HPDE6-E6E7 (cell line): ENCODE results near the gene P2RY6.

Experiments
- DNase-seq: peaks from one replicate; pipeline ENCODE4 v3.0.0; 2011; ENCODE audit warnings: missing footprints; ENCODE audit errors: extremely low spot score

The P2RY6 gene

DNA sequence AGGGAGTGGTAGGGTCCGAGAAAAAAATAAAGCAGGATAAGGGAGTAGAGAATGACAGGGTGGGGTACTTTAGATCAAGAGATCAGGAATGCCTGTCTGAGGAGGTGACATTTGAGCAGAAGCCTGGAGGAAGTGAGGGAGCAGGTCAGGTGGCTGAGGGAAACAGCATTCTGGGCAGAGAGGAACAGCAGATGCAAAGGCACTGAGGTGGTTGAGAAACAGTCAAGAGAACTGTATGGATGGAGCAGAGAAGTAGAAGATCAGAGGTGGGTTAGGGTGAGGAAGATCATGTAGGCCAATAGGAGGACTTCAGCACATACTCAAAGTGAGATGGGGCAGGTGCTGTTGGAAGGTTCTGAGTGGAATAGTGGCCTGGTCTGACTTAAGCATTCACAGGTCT, 44.3 kb downstream of the P2RY6 start:
- DNase-seq, result no peak

DNA sequence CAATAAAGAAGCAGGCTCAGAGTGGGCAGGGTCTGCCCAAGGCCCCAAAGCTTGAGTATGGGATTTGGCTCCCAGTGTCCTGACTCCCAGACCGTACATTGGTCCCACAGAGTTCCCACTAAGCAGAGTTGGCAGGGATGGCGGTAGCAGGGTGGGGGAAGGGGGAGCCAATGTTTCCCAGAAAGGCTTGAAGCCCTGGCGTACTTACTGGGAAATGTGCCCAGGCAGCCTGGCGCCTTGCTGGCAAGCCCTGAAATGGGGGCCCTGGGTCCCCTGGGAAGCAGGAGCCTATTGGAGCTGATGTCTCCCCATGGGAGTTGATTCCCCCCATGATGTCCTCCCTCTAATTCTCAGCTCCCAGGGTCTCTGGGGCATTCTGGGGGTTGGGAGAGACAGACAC, 45.2 kb downstream of the P2RY6 start:
- DNase-seq, result no peak

GRCh38 chr11:73317803-73318202, 45.7 kb downstream of the P2RY6 start:
- no peak for DNase-seq

- DNase-seq, result no peak
Measured at GRCh38 chr11:73318501-73319011, 46.4 kb downstream of the P2RY6 start.

DNA sequence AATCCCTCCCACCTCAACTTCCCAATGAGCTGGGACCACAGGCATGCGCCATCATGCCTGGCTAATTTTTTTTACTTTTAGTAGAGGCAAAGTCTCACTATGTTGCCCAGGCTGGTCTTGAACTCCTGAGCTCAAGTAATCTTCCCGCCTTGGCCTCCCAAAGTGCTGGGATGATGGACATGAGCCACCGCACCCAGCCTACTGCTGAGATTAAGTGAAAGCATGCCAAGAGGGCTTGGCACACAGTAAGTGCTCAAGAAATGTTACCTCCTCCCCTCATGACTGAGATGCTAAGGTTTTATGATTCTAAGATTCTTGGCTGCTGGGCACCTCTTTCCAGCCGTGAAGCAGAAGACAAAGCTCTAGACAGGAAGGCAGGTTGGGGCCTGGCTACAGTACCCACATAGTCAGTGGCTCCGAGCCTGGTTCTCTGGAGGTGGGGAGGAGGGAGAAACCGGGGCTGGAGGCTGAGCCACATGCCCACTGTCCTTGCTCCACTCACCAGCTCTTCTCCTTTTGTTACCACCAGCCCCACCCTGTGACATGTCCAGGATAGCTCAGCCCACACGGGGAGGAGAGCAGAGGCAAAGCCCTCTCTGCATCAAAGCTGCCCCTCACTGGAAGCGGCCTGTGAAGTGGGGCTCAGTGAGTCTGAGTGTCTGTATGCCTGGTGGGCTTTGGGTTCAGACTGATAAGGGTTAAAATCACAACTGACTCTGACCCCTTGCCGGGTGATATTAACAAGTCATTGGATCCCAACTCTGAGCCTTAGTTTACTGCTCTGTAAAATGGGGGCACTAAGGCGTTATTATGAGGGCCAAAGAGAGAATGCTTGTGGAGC, 48.8 kb downstream of the P2RY6 start:
- DNase-seq, result no peak

GRCh38 chr11:73321604-73322381, 49.7 kb downstream of the P2RY6 start:
- no peak for DNase-seq

DNA sequence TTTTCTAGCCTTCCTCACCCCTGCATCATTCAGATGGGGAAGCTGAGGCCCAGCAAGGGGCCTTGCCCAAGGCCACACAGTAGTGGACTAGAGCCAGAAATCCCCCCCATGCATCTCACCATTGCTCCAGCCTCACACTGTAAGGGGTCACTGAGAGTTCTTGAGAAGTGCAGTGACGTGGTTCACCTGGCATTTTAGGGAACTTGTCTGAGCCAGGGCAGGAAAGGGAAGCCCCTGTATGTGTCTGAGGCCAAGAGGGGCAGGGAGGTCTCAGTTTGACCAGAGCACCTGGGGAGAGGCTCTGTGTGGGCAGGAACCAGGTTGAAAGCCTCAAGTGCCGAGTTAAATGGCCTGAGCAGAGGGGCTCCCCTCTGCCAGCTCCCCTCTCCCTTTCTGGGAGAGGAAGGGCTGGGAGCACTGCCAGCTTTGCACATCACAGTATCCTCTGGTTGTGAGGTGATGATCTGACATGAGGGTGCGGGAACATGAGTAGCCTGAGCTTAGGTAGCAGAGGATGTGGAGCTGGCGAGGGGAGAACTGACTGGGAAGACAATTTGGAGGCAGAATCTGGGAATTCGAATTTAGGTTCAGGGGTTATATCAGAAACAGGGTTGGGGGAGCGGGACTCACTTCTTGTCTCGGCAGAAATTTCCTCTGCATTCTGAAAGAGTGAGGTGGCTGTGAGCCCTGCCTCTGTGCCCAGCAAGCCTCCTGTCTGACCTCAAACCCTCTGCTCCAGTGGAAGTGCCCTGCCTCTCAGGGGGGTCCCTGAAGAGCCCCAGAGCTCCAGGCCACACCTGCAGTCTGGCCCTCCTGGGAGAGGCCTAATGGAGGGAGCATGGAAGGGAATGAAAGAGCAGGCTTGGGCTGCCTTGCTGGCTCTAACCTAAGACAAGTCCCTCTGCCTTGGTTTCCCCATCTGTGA, 50.5 kb downstream of the P2RY6 start:
- no peak for DNase-seq

- DNase-seq, result no peak
Measured at GRCh38 chr11:73323464-73323863, 51.3 kb downstream of the P2RY6 start.

DNA sequence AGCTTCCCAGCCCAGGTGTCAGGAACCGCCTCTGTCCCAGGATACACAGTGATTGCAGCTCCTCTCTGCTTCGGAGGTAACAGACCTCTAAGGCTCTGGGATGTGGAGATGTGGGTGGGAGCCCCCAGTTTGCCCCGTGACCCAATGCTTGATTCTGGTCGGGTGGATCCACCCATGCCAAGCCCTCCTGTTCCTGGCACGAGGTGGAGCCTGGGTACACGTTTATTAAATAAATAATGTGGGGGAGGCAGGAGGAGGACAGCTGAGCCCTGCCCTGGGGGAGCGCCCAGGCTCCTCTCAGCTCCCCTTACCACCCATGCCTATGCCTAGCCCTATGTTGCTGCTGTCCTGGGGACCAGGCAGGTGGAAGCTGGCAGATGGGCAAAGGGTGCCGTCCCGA, 52.0 kb downstream of the P2RY6 start:
- no peak for DNase-seq

- no peak for DNase-seq
Measured at GRCh38 chr11:73324665-73325035, 52.5 kb downstream of the P2RY6 start.

- no peak for DNase-seq
Measured at GRCh38 chr11:73325036-73325981, 53.2 kb downstream of the P2RY6 start.

- DNase-seq, result peak; percentile 33
Measured at GRCh38 chr11:73326929-73327811, 55.0 kb downstream of the P2RY6 start.

GRCh38 chr11:73327812-73328364, 55.8 kb downstream of the P2RY6 start:
- DNase-seq, result no peak

DNA sequence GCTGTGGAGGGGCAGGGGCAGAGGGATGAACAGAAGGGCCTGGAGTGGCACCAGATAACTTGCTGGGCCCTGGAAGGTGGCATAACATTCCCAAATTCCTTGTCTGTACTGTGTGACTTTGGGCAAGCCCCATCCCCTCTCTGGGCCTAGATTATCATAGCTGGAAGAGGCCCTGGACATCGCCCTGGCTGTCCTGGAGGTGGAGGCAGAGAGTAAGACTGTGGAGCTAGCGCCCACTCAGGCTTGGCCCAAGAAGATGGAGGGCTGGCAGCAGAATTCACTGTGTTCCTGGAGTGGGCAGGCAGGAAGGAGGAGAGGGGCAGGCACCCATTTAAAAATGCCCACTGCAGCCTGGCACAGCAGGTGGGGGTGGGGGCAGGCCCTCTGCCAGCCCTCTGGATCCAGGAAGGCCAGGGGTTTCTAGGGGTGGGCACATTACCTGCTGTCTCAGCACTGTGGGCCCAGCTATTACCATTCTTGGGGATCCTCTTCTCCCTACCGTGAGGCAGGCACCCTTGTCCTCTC, 58.5 kb downstream of the P2RY6 start:
- DNase-seq, result no peak

- no peak for DNase-seq
Measured at GRCh38 chr11:73331138-73331916, 59.2 kb downstream of the P2RY6 start.

- DNase-seq, result no peak
Measured at GRCh38 chr11:73333173-73333572, 61.0 kb downstream of the P2RY6 start.

GRCh38 chr11:73333640-73334383, 61.7 kb downstream of the P2RY6 start:
- DNase-seq, result no peak
